ENCODE data around the gene CCDC187.

DNA sequence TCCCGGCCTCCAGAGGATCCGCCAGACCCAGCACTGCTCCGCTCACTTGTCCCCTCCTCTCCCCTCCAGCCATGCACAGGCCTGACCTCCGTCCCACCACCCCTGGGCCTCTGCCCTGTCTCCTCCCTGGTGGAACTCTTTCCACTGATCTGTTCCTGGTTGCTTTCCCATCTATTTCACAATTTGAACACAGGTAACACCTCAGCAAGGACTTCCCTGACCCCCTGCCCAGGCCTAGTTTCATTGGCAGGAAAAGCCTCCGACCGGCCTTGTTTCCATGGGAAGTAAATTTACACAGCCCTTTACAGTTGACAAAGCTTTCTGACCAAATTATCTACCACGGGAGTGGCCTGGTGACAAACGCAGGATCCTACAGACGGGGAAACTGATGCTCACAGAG is 73.1 kb downstream of the CCDC187 start:
- TF ChIP-seq, protein P1, sequence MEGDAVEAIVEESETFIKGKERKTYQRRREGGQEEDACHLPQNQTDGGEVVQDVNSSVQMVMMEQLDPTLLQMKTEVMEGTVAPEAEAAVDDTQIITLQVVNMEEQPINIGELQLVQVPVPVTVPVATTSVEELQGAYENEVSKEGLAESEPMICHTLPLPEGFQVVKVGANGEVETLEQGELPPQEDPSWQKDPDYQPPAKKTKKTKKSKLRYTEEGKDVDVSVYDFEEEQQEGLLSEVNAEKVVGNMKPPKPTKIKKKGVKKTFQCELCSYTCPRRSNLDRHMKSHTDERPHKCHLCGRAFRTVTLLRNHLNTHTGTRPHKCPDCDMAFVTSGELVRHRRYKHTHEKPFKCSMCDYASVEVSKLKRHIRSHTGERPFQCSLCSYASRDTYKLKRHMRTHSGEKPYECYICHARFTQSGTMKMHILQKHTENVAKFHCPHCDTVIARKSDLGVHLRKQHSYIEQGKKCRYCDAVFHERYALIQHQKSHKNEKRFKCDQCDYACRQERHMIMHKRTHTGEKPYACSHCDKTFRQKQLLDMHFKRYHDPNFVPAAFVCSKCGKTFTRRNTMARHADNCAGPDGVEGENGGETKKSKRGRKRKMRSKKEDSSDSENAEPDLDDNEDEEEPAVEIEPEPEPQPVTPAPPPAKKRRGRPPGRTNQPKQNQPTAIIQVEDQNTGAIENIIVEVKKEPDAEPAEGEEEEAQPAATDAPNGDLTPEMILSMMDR (IDR thresholded peaks at IDR 0.05), result no peak
- no peak for TF ChIP-seq POLR2AphosphoS5 (IDR thresholded peaks at IDR 0.05)
